GM20000 (cell line): ENCODE data around the gene GABRD.

ENCODE experiments used
- DNase-seq: peaks from one replicate; pipeline ENCODE4 v3.0.0; 2012; ENCODE audit warnings: low spot score
- TF ChIP-seq, protein P1 (sequence below): IDR thresholded peaks from 2 replicates; pipeline ENCODE4 v1.5.1; 2012; ENCODE audit warnings: mild to moderate bottlenecking, control low read depth; ENCODE audit errors: extremely low read depth, missing control alignments

The GABRD gene

DNA sequence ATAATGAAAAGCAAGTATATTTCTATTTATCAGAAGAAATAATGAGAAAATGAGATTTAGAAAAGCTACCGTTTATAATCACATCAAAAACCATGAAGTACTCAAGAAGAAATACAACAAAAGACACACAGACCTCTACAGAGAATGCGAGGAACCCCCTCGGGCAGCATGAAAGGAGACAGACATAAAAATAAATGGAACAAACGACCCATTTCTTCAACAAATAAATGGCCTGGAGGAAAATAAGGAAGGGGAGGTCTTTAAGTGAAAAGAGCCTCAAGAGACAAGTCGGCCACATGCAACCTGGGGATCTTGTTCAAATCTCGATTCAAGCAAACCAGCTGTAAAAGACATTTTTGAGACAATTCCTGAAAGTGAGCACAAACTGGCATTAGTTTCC, 21.6 kb upstream of the GABRD start:
- no peak for DNase-seq

DNA sequence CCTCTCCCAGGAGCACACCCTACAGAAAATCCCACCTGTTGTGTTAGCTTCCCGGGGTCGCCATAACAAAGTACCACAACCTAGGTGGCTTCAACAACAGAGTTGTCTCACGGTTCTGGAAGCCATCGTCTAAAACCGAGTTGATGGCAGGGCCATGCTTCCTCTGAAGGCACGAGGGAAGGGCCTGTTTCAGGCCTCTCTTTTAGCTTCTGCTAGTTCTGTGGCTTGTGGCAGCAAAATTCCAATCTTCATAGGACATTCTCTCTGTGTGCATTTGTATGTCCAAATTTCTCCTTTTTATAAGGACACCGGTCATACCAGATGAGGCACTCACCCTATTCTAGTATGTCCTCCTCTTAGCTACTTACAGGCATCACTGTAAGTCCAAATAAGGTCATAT, 18.7 kb upstream of the GABRD start:
- DNase-seq, result no peak

More for the DNA sequence above, 21.6 kb upstream of the GABRD start:
- TF ChIP-seq, protein P1, sequence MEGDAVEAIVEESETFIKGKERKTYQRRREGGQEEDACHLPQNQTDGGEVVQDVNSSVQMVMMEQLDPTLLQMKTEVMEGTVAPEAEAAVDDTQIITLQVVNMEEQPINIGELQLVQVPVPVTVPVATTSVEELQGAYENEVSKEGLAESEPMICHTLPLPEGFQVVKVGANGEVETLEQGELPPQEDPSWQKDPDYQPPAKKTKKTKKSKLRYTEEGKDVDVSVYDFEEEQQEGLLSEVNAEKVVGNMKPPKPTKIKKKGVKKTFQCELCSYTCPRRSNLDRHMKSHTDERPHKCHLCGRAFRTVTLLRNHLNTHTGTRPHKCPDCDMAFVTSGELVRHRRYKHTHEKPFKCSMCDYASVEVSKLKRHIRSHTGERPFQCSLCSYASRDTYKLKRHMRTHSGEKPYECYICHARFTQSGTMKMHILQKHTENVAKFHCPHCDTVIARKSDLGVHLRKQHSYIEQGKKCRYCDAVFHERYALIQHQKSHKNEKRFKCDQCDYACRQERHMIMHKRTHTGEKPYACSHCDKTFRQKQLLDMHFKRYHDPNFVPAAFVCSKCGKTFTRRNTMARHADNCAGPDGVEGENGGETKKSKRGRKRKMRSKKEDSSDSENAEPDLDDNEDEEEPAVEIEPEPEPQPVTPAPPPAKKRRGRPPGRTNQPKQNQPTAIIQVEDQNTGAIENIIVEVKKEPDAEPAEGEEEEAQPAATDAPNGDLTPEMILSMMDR, result no peak

DNA sequence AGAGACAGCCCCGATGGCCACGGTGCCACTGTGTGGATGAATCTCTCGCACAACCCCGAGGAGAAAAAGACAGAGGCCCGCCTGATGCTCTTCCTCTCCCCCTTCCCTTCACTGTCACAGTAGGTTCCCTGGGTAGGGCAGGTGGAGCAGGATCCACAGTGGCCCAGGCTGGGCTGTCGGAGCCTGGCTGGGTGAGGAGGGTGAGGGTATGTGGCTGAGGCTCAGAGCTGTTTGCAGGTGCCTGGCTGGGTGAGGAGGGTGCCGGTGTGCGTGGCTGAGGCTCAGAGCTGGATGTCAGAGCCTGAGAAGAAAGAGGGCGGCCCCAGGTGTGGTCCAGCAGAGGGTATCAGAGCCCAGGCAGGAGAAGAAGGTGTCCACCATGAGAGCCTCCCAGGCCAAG, 18.3 kb upstream of the GABRD start:
- DNase-seq, result no peak
- TF ChIP-seq, protein P1, result no peak

More for the DNA sequence above, 18.7 kb upstream of the GABRD start:
- TF ChIP-seq, protein P1, result no peak

DNA sequence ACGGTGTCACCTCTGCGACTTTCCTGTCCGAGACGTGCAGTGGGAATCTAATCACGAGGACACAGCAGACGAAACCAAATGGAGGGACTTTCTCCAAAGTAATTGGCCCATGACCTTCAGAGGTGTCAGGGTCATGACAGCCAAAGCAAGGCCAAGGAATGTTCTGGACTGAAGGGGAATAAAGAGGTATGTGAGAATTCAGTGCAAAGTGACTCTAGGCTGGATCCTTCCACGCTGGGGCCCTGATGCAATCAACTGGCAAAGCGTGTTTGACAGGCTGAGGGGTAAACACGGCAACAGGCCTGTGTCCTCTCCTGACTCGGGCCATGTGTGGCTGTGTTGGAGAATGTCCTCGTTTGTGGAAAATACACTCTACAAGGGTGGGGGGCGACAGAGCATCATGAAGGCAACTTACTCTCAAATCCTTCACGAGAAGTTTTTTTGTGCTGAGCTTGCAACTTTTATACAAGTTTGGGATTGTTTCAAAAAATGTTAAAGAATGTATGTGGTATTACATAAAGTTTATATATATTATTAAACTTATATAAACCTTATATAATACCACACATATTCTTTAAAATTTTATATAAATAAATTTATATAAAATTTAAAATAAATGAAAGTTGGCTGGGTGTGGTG, 17.3 kb upstream of the GABRD start:
- DNase-seq, result no peak
- TF ChIP-seq, protein P1, result no peak

DNA sequence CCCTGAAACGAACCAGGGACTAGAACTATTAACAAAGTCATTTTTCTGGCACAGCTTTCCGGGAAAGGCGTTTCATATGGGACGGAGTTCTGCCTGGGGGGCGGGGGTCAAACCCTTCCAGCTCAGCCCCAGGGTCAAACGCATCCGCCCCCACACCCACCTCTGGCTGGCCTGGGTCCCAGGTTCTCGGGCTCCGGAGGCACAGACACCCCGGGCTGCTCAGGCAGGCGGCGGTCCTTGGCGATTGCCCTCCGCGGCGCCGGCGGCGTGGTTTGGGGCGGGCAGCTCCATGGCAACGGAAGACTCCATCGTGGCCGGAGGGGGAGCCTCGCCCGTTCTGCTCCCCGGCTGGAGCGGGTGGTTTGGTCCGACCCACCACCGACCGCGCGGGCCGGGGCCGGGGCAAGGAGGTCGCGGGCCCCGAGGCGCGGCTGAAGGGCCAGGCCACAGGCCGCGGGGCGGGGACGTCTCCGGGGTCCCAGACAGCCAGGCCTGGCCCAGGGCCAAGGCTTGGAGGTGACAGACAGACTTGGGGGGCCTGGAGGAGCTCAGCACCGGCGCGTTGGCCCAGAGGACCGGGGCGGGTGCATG, 15.5 kb upstream of the GABRD start, which contains the start of gene CFAP74:
TSS of gene CFAP74 (minus strand) at position 246 of the 591 bp plus-strand sequence. CDS start 12,830 bp downstream, outside the sequence.
- TF ChIP-seq, protein P1, result no peak
- DNase-seq, result no peak

DNA sequence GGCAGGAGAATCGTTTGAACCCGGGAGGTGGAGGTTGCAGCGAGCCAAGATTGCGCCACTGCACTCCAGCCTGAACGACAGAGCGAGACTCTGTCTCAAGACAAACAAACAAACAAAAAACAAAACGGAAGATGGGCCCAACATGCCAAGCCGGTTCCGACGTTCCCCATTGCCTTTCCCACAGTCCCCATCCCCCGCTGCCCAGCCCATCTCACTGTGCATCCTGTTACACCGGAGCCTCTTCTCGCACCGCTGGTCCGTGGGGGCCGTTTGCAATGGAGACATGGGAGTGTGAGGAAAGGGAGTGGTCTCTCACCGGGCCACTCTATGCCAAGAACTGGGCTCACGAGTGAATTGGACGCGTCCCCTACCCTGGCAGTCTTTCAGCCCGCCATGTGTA, 14.3 kb upstream of the GABRD start:
- TF ChIP-seq, protein P1, result no peak
- no peak for DNase-seq
